PC-3 (cell line): Measurements from ENCODE around the gene CHST11. TPM values are rescaled to one million over a fixed set of nuclear protein-coding genes. Genes with fewer than 3 reads are reported as not detected.

Experiments
- ATAC-seq: fragments of 200-7000 bp; cut with Tn5 transposase; 2 replicates; pipeline ENCODE4 v1.9.1; 2020; ENCODE audit warnings: mild to moderate bottlenecking, moderate library complexity
- BruUV-seq: library from RNA; stranded (reverse); fragments of 400-500 nt; replicated peaks from 2 replicates; lab custom pipeline; 2021; lab: Mats Ljungman, UMichigan
- CTCF ChIA-PET: fragments of 300-600 bp; sonication (Branson Sonifier 250); formaldehyde crosslinking; loops from one replicate; lab custom pipeline; 2022; ENCODE audit warnings: antibody characterized with exemption; lab: Charles Lee
- POLR2A ChIA-PET: fragments of 300-600 bp; sonication (Branson Sonifier 250); formaldehyde crosslinking; loops from one replicate; lab custom pipeline; 2022; ENCODE audit warnings: antibody characterized with exemption; ENCODE audit not compliant: unreplicated experiment; lab: Charles Lee
- DNase-seq: peaks from one replicate; pipeline ENCODE4 v3.0.0-alpha.2; 2015
- H2AFZ ChIP-seq: fragments of 300-600 bp; sonication (generic); 2 replicates; pipeline ENCODE4 v1.6.0; 2016; ENCODE audit warnings: antibody characterized with exemption, low read length
- H3F3A ChIP-seq: fragments of 300-600 bp; sonication (generic); one replicate; pipeline ENCODE4 v1.6.0; 2017; ENCODE audit warnings: antibody characterized with exemption, low read length, control low read depth, mild to moderate bottlenecking; ENCODE audit not compliant: unreplicated experiment
- H3K27ac ChIP-seq: fragments of 300-600 bp; sonication (generic); 2 replicates; pipeline ENCODE4 v1.5.1; 2016; ENCODE audit warnings: mild to moderate bottlenecking, low read length
- H3K27me3 ChIP-seq: fragments of 300-600 bp; sonication (generic); 2 replicates; pipeline ENCODE4 v1.6.1; 2016; ENCODE audit warnings: low read length, mixed read lengths
- H3K36me3 ChIP-seq: fragments of 300-600 bp; sonication (generic); 2 replicates; pipeline ENCODE4 v1.6.1; 2016; ENCODE audit warnings: low read depth, mixed run types, low read length, mixed read lengths
- H3K4me1 ChIP-seq: fragments of 300-600 bp; sonication (generic); 2 replicates; pipeline ENCODE4 v1.5.1; 2016; ENCODE audit warnings: low read length; ENCODE audit not compliant: insufficient read depth
- H3K4me2 ChIP-seq: fragments of 300-600 bp; sonication (generic); 2 replicates; pipeline ENCODE4 v1.6.0; 2016; ENCODE audit warnings: low read length
- H3K4me3 ChIP-seq: fragments of 300-600 bp; sonication (generic); 2 replicates; pipeline ENCODE4 v1.5.1; 2016; ENCODE audit warnings: mild to moderate bottlenecking, low read length, mixed read lengths
- H3K79me2 ChIP-seq: fragments of 300-600 bp; sonication (generic); 2 replicates; pipeline ENCODE4 v1.6.1; 2017; ENCODE audit warnings: low read length, mixed read lengths
- H3K9ac ChIP-seq: fragments of 300-600 bp; sonication (generic); 2 replicates; pipeline ENCODE4 v1.6.0; 2016; ENCODE audit warnings: mild to moderate bottlenecking, low read length
- H3K9me2 ChIP-seq: fragments of 300-600 bp; sonication (generic); replicated peaks from 2 replicates; pipeline ENCODE4 v1.6.1; 2016; ENCODE audit warnings: mixed run types, low read length, mixed read lengths
- H3K9me3 ChIP-seq: fragments of 300-600 bp; sonication (generic); 2 replicates; pipeline ENCODE4 v1.6.1; 2016; ENCODE audit warnings: low read length, mixed read lengths
- H4K20me1 ChIP-seq: fragments of 300-600 bp; sonication (generic); 2 replicates; pipeline ENCODE4 v1.6.1; 2016; ENCODE audit warnings: low read length, mixed read lengths
- CTCF ChIP-seq: fragments of 300-600 bp; sonication (generic); conservative IDR thresholded peaks from 2 replicates; pipeline ENCODE4 v1.5.1; 2017; ENCODE audit warnings: antibody characterized with exemption, low read depth, mild to moderate bottlenecking, low read length
- EZH2 ChIP-seq: fragments of 300-600 bp; sonication (generic); IDR thresholded peaks from one replicate; pipeline ENCODE4 v1.6.1; 2017; ENCODE audit warnings: antibody characterized with exemption, mild to moderate bottlenecking, low read length; ENCODE audit not compliant: unreplicated experiment
- EZH2phosphoT487 ChIP-seq: fragments of 300-600 bp; sonication (generic); IDR thresholded peaks from 2 replicates; pipeline ENCODE4 v1.6.1; 2018; ENCODE audit warnings: mild to moderate bottlenecking, antibody characterized with exemption, low read length, borderline replicate concordance
- intact Hi-C: fragments of 100-400 bp; cut with micrococcal nuclease; formaldehyde crosslinking; loops from 2 replicates; pipeline ENCODE4 v1.9.0; 2023
- total RNA-seq: library from RNA; depleted of rRNA; stranded (reverse); fragments of >200 nt; gene quantifications from 2 replicates; pipeline ENCODE4 v1.2.3, GENCODE V29; 2014

Gene CHST11
- total RNA-seq, 1 experiment from 2014 or later, result 53.5 TPM

DNA sequence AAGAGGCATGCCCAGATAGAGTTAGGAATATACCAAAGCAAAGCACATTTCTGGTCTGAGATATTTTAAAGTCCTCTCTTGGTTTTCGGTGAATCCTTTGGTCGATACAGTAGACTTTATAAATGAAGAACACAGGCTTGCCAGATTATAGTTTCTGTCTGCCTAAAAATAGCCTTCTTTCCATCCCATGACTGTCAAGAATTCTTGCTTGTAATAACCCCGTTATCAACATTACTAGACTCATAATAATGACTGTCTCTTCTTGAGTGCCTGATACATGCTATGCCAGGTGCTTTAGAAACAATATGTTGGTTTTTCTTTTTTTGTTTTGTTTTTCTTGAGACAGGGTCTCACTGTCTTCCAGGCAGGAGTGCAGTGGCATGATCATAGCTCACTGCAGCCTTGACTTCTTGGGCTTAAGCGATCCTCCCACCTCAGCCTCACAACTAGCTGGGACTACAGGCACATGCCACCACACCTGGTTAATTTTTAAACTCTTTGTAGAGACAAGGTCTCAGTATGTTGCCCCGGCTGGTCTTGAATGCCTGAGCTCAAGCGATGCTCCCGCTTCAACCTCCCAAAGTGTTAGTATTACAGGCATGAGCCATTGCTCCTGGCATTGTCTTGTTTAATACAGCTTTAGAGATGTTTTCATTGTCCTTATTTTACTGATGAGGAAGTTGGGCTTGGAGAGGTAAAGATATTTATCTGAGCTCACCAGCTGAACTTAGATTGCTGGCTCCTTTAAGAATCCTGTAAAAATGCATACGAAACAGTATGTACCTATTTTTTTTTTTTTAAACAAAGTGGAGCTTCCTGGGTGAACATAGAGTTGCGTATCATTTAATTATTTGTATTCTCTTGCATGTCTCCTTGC lies 30.4 kb downstream of the CHST11 start:
- no peak overlapping the region for H2AFZ ChIP-seq
- DNase-seq (no peak), ATAC-seq (no peak)
- H3K36me3 ChIP-seq, result no peaks in the 10 kb centered on the region
- peaks cover 13% of the 10 kb centered on the region for H3K79me2 ChIP-seq
- intact Hi-C loops, result no loop called here
- H3K4me3 ChIP-seq, result no peak overlapping the region
- TF ChIP-seq EZH2phosphoT487 (no peak), EZH2 (no peak)
- H3F3A ChIP-seq, result no peaks in the 10 kb centered on the region
- no peak overlapping the region for H3K9ac ChIP-seq
- no peaks in the 10 kb centered on the region for H3K4me1 ChIP-seq
- CTCF ChIA-PET, result no interaction called here
- H3K9me2 ChIP-seq, result no peaks in the 10 kb centered on the region
- no peak overlapping the region for H3K27ac ChIP-seq
- BruUV-seq, result no TSS peak
- no peak overlapping the region for H3K4me2 ChIP-seq
- H3K9me3 ChIP-seq, result no peaks in the 10 kb centered on the region
- H3K27me3 ChIP-seq, result no peaks in the 10 kb centered on the region
- POLR2A ChIA-PET, result interaction anchor here (0.6 kb wide), 1 partner anchor 340 kb away, joined by 4 read pairs; no protein-coding TSS in a partner anchor
- H4K20me1 ChIP-seq, result no peaks in the 10 kb centered on the region

DNA sequence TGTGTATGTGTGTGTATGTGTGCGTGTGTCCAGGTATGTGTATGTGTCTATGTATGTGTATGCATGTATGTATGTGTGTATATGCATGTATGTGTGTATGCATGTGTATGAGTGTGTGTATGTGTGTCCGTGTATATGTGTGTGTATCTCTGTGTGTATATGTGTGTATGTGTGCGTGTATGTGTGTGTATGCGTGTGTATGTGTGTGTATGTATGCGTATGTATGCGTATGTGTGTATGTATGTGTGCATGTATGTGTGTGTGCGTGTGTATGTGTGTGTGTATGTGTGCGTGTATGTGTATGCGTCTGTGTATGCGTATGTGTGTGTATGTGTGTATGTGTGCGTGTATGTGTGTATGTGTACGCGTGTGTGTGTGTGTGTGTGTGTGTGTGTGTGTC lies 31.6 kb downstream of the CHST11 start:
- Histone ChIP-seq H3K9ac (no peak overlapping the region), H3K27me3 (no peaks in the 10 kb centered on the region), H3K9me3 (no peaks in the 10 kb centered on the region), H3K27ac (no peak overlapping the region), H4K20me1 (no peaks in the 10 kb centered on the region), H3K36me3 (no peaks in the 10 kb centered on the region), H3K79me2 (peaks cover 12% of the 10 kb centered on the region; the same call in 1 of the 2 replicates), H3K4me2 (no peak overlapping the region), H3K4me1 (no peaks in the 10 kb centered on the region), H3F3A (no peaks in the 10 kb centered on the region), H2AFZ (no peak overlapping the region), H3K9me2 (no peaks in the 10 kb centered on the region), H3K4me3 (no peak overlapping the region)
- ChIA-PET POLR2A (no interaction called here), CTCF (no interaction called here)
- no peak for TF ChIP-seq EZH2
- TF ChIP-seq EZH2phosphoT487, result no peak
- TF ChIP-seq CTCF, result no peak
- ATAC-seq (no peak), DNase-seq (no peak)
- intact Hi-C loops, result no loop called here
- no TSS peak for BruUV-seq

GRCh38 chr12:104490186-104490585 lies 33.4 kb downstream of the CHST11 start:
- no peak overlapping the region for H3K4me2 ChIP-seq
- ATAC-seq (no peak), DNase-seq (no peak)
- no TSS peak for BruUV-seq
- TF ChIP-seq EZH2 (no peak), CTCF (no peak), EZH2phosphoT487 (no peak)
- no peaks in the 10 kb centered on the region for H3K36me3 ChIP-seq
- no peaks in the 10 kb centered on the region for H4K20me1 ChIP-seq
- H3K27ac ChIP-seq, result no peak overlapping the region
- no peaks in the 10 kb centered on the region for H3F3A ChIP-seq
- H3K9ac ChIP-seq, result no peak overlapping the region
- POLR2A ChIA-PET, result no interaction called here
- CTCF ChIA-PET, result no interaction called here
- H2AFZ ChIP-seq, result no peak overlapping the region
- no peak overlapping the region for H3K4me3 ChIP-seq
- H3K9me3 ChIP-seq, result no peaks in the 10 kb centered on the region
- H3K4me1 ChIP-seq, result no peaks in the 10 kb centered on the region
- intact Hi-C loops, result no loop called here
- H3K79me2 ChIP-seq, result peaks cover 13% of the 10 kb centered on the region; the same call in 1 of the 2 replicates
- H3K9me2 ChIP-seq, result no peaks in the 10 kb centered on the region
- no peaks in the 10 kb centered on the region for H3K27me3 ChIP-seq
